ENCODE results near the gene IDE. TPM values are rescaled to one million over a fixed set of nuclear protein-coding genes. Genes with fewer than 3 reads are reported as not detected.
A peak's percentile ranks its signal among the peaks of the same experiment; 100 is the strongest.

The IDE gene
- total RNA-seq, 1 experiment from 2014 or later: 45.8 TPM

DNA sequence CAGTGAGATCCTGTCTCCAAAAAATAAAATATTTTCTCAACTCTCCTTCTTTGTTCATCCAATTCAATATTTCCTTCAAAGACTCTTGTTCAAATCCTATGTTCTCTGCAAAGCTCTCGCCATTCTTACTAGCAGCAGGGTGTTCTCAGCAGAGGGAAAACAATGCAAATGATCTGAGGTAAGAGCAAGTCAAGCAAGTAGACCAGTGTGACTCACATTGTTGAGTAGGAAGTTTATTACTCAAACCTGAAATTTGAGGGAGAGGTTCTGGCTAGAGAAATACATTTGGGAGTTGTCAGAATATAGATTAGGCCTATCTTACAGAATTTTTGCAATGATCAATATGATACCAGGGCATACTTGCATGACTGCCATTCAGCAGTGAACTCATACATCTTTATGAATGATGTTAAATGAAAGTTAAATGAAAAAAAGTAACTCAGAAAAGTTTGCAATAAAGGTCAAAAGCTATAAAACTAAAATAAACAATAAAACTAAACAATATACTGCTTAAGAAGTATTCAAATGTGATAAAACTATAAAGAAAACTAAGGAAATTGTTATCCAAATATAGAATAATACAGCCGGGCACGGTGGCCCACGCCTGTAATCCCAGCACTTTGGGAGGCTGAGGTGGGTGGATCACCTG, 5.8 kb downstream of the IDE start:
- no peak for DNase-seq (ENCODE audit: low spot score)

GRCh38 chr10:92562424-92562823, 11.5 kb downstream of the IDE start:
- no peak for DNase-seq (ENCODE audit: low spot score)

GRCh38 chr10:92559046-92559445, 14.8 kb downstream of the IDE start:
- no peak for DNase-seq (ENCODE audit: low spot score)

GRCh38 chr10:92553959-92554358, 19.9 kb downstream of the IDE start:
- no peak for DNase-seq (ENCODE audit: low spot score)

DNA sequence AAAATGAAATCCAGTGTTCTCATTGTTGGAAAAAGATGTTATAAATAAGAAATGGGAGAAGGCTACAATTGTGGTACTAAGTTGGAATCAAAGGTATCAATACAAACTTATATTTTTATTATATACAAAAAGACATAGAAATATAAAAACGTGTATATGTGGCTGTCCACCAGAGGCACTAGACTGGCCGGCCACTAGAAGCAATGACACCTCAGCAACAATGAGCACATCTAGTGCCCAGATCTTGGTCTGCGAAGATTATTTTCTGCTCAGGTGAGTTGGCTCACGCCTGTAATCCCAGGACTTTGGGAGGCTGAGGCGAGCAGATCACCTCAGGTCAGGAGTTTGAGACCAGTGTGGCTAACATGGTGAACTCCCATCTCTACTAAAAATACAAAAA, 21.6 kb downstream of the IDE start:
- no peak for DNase-seq (ENCODE audit: low spot score)

- DNase-seq (ENCODE audit: low spot score): no peak
Measured at GRCh38 chr10:92550924-92551323, 23.0 kb downstream of the IDE start.

DNA sequence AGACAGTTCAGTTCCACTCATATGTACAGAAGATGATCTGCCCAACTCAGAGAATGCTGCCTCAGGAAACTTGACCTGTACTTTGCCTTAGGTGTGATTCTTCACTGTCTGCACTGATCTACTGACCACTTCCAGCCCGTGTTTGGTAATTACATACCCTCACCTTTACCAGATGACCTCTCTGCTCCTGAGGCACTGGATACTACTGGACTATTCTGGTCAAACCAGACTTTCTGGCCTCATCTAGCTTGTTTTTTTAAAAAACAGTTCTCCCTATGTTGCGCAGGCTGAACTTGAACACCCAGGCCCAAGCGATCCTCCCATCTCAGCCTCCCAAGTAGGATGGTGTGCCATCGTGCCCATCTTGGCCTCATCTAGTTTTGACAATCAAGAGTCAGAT, 26.2 kb downstream of the IDE start:
- no peak for DNase-seq (ENCODE audit: low spot score)

- DNase-seq (ENCODE audit: low spot score): no peak
Measured at GRCh38 chr10:92545556-92545955, 28.3 kb downstream of the IDE start.

DNA sequence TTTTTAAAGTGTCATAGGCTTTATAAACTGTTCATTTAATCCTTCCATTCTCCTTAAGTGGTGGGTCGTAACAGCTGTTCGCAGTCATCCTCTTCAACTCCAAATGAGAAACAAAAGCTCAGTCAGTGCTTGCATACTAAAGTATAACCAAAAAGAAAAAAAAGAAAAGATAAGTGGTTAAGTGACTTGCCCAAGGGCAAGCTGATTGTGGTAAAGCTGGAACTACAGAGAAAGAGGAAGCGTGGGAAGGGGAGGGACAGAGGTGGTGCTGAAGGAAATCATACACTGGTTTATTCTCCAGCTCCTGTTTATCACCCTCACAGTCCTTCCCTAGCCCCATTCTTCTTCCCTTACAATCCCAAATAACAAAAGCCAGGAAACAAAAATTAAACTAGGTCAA, 29.6 kb downstream of the IDE start:
- peak; percentile 44 for DNase-seq (ENCODE audit: low spot score)

DNA sequence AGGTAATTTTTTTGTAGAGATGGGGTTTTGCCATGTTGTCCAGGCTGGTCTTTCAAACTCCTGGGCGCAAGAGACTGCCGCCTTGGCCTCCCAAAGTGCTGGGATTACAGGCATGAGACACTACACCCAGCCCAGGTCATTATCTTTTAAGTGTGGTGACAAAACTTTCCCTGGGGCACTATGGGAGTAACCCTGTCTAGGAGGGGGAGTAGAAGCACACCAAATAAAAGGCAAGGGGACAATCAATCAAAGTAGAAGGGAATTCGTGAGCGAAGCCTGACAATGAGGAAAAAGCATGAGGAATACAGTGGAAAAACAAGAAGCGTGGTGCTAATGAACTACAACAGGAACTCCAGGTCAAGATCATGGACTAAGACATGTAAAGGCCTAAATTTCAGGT, 31.4 kb downstream of the IDE start:
- DNase-seq (ENCODE audit: low spot score): no peak

GRCh38 chr10:92541583-92541982, 32.3 kb downstream of the IDE start:
- no peak for DNase-seq (ENCODE audit: low spot score)

GRCh38 chr10:92538231-92538958, 35.5 kb downstream of the IDE start:
- DNase-seq (ENCODE audit: low spot score): no peak

DNA sequence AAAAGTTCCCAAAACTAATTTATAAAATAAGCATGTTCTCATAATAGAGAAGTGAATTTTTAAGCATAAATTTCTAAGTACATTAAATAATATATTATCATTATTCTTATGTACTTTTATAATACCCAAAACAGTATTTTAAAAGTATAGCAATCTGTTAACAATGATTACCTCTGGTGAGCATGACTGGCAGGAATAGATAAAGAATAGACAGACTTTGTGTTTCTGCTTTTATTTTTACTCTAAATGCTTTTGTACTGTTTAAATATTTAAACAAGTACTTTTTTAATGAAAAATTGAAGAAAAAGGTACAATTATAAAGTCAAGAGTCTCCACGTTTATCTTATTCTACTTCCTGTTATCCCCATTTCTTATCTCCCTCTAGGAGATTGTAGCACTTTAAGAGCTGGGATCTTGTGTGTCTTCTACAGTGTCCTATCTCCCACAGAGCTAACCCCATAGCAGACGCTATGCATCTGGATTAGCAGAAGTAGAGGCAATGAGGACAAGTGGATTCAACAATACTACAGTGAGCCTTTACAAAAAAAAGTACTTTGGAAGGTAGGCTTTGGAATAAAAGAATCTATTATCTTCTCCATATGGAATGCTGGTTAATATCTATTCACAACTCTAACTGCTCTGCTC, 42.9 kb downstream of the IDE start:
- DNase-seq (ENCODE audit: low spot score): no peak

DNA sequence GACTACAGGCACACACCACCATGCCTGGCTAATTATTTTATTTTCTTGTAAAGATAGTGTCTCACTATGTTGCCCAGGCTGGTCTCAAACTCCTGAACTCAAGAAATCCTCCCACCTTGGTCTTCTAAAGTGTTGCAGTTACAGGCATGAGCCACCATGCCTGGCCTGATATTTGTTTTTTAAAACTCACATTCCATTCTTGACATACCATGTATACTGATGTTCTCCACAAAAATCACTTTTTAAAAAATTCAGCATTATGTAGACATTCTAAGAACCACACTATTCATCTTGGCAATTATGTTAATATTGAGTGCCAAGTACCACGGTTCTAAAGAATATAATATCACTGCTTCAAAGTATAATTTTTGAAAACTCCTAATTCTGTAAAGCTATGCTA, 43.5 kb downstream of the IDE start:
- DNase-seq (ENCODE audit: low spot score): no peak

GRCh38 chr10:92527716-92528115, 46.2 kb downstream of the IDE start:
- DNase-seq (ENCODE audit: low spot score): no peak

GRCh38 chr10:92523639-92524038, 50.3 kb downstream of the IDE start:
- no peak for DNase-seq (ENCODE audit: low spot score)

DNA sequence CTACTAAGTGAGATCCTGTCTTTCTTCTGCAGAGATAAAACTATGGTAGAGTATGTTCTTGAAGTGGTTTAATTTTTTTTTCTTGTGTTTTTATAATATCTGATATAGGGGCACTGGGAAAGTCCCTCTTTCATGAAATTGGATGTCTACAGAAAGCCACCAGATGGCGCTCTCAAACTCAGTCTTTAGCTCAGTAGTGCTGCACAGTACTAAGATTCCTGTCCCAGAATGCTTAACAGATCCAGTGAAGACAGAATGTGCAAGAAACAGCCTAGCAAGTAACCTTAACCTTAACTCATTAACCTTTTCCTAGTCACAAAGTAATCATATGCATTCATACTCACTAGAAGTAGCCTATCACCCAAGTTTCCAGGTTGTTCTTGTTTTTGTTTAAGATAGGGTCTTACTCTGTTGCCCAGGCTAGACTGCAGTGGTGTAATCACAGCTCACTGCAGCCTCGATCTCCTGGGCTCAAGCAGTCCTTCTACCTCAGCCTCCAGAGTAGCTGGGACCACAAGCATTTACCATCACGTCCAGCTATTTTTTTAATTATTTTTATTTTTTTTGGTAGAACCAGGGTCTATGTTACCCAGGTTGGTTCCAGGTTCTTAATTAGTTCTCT, 56.7 kb downstream of the IDE start:
- DNase-seq (ENCODE audit: low spot score): peak; percentile 53

GRCh38 chr10:92508866-92509265, 65.0 kb downstream of the IDE start:
- no peak for DNase-seq (ENCODE audit: low spot score)

DNA sequence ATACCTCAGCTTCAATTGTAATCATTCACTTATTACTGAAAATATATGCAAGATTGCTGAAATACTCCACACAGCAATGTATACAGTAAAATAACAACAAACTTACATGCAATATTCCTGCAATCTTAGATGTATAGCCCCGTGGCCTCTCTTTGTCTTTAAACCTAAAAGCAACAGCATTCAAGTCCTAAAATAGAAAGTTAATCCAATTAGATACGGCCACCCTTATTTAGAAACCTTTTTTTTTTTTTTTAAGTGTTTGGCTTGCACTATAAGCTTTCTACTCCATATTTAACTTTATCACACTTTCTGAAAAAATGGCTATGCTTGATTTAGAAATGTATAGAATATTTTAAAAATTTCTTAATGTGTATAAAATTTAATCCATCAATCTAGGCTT, 67.6 kb downstream of the IDE start:
- DNase-seq (ENCODE audit: low spot score): no peak

- no peak for DNase-seq (ENCODE audit: low spot score)
Measured at GRCh38 chr10:92505044-92505443, 68.8 kb downstream of the IDE start.

- DNase-seq (ENCODE audit: low spot score): no peak
Measured at GRCh38 chr10:92502296-92502808, 71.5 kb downstream of the IDE start.

GRCh38 chr10:92493362-92493761, 80.5 kb downstream of the IDE start:
- no peak for DNase-seq (ENCODE audit: low spot score)

All from H4 (cell line).